ENCODE results near the gene CALM3.
"Not testable (repeated sequence)": the region's sequence is repeated elsewhere in the genome, so short reads cannot be mapped to it uniquely, and the experiment has no call there.

Gene CALM3

DNA sequence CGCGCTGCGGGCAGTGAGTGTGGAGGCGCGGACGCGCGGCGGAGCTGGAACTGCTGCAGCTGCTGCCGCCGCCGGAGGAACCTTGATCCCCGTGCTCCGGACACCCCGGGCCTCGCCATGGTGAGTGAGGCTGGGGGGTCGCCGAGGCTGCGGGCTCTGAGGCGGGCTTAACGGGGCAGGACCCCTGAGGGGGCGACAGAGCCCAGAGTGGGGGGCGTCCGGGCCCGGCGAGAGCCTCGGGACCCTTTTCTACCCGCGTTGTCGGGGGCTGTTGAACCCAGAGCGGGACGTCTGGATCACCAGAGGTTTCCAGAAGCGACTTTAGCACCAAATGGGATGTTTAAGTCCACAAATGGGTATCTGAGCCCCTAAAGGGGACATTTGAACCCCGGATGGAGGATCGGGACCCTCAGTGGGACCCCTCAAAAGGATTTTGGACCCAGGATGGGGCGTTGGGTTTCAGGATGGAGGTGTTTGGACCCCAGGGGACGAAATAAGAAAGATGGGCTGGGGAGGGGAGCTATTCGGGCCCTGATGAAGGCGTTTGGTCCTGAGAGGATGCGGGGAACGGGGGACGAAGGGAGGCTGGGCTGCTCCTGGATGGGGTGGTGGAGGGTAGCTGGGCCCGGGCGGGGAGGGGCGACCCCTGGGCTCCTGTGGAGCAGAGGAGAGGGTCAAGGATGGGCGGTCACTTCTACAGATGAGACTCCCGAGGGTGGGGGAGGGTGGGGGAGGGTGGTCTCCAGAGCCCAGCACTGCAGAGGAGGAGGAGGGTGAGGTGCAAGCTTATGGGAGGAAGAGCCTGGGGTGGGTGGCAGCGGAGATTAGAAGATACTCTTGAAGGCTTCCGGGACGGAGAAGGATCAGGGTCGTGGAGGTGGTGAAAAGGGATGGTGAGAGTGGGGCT is at the start of gene CALM3:
Gene CALM3, plus strand, starts transcription at position 13 of the 907 bp plus-strand sequence. Its CDS starts 105 bp downstream, at position 118.
- DNase-seq: no peak

DNA sequence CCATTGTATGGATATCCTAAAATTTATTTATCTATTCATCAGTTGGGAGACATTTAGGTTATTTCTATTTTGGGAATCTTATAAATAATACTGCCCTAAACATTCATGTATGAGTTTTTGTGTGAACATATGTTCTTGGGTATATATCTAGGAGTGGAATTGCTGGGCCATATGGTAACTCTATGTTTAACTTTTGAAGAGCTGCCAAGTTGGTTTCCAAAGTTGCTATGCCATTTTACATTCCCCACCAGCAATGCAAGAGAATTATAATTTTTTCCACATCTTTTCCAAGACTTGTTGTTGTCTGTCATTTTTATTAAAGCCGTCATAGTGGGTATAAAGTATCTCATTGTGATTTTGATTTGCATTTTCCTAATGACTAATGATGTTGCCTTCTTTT is 48.2 kb upstream of the CALM3 start:
- no peak for DNase-seq

DNA sequence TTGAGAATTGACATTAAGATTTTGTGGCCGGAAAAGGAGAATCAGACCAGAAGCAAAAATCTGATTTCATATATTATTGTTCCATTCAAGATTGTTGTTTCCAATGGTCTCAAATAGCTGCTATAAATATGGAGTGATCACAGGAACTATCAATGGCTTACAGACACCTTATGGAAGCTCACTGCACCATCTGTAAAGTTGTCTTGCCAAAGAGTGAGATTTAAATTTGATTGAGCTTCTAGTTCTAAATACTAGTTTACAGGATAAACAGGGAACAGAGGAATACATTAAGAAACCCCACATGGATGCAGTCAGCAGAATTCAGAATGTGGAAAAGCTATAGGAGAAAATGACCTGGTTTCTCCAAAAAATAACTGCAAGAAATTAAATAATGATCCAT is 47.0 kb upstream of the CALM3 start:
- DNase-seq: no peak

DNA sequence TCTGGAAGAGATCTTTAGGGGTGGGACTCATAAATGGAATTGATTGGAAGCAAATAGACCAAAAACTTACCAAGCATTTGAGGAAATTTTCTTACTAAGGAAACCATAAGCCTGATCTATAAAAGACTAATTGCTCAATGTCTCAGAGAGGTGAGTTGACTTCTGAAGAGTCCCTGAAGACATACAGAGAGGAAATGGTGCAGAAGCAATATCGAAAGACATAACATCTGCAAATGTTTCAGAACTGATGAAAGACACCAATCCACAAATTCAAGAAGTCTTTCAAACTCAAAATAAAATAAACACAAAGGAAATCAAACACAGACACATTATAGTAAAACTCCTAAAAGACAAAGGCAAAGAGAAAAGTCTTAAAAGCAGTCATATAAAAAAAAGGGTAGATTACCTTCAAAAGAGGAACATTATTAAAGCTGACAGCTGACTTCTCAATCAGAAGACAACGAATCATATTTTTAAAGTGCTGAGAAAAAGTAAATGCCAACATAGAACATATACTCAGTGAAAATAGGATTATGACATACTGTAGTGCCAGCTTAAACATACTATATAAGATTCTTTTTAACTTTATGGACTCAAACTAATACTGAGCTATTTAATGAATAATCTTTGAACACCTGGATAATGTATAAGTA is 45.4 kb upstream of the CALM3 start:
- DNase-seq: no peak

- DNase-seq: not testable (repeated sequence)
Observed at GRCh38 chr19:46556471-46556870, 44.7 kb upstream of the CALM3 start.

DNA sequence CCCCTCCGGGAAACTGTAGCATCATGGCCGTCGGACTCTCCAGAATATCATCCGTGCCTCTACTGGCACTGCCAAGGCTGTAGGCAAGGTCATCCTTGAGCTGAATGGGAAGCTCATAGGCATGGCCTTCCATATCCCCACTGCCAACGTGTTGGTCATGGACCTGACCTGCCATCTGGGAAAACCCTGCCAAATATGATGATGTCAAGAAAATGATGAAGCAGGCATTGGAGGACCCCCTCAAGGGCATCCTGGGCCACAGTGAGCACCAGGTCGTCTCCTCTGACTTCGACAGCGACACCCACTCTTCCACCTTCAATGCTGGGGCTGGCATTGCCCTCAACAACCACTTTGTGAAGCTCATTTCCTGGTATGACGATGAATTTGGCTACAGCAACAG is 41.9 kb upstream of the CALM3 start:
- no peak for DNase-seq

- not testable (repeated sequence) for DNase-seq
Observed at GRCh38 chr19:46559675-46560074, 41.5 kb upstream of the CALM3 start.

DNA sequence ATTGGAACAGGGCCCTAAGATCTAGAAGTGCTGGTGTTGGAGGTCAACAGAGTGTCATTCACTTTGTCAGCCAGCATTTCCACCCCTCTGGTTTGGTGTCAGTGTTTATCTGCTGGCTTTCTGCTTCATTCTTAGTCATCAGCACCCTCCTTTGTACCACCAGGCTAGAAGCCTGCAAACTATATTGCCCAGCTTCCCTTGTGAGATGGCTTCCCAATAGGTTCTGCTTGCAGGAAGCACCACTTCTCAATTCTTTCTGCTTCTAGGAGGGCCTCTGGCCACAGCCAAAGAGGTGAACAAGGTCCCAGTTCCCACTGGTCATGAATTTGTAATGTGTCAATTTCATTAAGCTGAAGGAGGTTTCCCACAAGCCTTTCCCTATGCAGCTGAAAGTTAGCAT is 36.4 kb upstream of the CALM3 start:
- no peak for DNase-seq

DNA sequence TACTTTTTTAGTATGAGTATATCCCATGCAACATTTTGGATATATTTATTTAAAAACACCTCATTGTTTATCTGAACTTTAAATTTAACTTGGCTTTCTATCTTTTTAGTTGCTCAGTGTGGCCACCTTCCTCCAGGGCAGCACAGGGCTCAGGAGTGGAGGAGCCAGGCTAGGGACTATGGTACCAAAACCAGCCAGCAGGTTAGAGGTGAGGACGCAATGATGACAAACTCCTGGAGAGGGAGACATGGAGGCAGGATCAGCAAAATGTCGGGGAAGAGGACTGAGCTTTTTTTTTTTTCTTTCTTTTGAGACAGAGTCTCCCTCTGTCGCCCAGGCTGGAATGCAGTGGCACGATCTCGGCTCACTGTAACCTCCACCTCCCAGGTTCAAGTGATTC is 29.6 kb upstream of the CALM3 start:
- no peak for DNase-seq

DNA sequence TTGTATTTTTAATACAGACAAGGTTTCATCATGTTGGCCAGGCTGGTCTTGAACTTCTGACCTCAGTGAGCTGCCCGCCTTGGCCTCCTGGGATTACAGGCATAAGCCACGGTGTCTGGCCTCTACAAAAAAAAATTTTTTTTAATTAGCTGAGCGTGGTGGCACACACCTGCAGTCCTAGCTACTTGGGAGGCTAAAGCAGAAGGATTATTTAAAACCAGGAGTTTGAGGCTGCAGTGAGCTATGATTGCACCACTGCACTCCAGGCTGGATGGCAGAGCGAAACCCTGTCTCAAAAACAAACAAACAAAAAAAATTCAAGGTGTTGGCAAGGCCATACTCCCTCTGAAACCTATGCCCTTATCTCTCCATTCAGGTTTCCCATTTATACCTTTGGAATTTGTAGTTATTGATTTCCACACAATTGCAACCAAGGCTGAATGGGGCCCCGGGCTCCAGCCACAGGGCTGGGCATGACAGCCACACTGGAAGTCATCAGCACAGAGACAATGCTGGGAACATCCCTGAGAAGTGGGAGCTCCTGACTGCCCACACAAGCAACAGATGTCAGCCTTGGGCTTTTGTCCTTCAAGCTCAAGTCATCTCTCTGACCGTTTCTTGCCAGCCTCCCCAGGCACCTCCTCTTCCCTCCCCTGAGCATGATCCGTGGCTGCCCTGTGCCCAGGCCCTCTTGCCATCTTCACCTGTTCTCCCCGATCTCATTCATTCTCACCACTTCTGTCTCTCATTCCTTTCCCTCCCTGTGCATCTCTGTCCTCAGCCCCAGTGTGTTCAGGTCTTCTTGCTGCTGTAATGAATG is 27.2 kb upstream of the CALM3 start:
- DNase-seq: no peak

DNA sequence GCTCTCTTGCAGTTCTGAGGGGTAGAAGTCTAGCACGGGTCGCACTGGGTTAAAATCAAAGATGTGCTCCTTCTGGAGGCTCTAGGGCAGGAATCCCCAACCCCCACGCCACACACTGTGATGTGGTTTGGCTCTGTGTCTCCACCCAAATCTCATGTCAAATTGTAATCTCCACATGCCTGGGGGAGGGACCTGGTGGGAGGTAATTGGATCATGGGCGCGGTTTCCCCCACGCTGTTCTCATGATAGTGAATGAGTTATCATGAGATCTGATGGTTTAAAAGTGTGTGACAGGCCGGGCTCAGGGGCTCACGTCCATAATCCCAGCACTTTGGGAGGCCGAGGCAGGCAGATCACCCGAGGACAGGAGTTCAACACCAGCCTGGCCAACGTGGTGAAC is 26.6 kb upstream of the CALM3 start:
- no peak for DNase-seq

DNA sequence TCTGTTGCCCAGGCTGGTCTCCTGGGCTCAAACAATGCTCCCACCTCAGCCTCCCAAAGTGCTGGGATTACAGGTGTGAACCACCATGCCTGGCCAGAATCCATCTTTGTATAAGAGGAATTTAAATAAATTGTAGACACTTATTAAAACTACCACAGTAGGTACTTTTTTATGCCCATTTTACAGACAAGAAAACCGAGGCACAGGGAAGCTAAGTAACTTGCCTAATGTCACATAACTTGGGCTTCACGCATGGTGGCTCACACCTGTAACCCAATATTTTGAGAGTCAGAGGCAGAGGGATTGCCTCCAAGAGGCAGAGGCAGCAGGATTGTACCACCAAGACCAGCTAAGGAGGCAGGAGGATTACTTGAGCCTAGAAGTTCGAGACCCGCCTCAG is 22.7 kb upstream of the CALM3 start:
- no peak for DNase-seq

- DNase-seq: peak; percentile 13
Observed at GRCh38 chr19:46579361-46579879, 21.7 kb upstream of the CALM3 start.

- no peak for DNase-seq
Observed at GRCh38 chr19:46580247-46580646, 20.9 kb upstream of the CALM3 start.

DNA sequence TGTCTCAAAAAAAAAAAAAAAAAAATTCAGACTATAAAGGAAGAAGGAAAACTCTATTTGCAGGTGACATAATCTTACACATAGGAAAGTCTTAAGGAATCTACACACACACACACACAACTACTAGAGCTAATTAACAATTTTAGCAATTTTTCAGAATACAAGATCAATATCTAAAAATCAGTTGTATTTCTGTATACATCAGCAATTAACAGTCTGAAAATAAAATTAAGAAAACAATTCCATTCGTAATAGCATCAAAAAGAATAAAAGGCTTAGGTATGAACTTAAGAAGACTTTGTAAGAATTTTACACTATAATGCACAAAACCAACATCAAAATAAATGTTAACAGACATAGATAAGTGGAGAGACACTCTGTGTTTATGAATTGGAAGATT is 15.6 kb upstream of the CALM3 start:
- no peak for DNase-seq

DNA sequence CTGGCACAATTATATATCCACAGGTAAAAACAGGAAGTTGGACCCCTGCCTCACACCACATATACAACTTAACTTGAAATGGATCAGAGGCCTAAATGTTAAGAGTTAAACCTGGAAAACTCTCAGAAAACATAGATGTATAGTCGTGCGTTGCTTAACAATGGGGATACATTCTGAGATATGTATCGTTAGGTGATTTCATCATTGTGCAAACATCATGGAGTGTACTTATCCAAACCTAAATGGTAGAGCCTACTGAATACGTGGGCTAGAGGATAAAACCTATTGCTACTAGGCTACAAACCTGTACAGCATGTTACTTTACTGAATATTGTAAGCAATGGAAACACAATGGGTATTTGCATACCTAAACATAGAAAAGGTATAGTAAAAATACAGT is 14.8 kb upstream of the CALM3 start:
- no peak for DNase-seq

DNA sequence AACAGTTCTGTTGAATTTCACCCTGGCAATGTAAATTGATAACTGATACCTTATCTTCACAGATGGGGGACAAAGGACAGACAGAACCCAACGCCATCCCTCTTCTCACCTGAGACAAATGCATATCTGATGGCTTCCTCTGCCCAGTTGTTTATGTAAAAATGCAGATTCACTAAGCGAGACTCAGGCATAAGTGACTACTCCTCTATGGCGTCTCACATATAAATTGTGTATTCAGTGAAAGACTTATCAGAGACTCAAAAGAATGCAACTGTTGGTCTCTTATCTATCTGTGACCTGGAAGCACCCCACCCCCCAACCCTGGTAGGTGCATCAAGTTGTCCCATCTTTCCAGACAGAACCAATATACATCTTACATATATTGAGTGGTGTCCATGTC is 13.3 kb upstream of the CALM3 start:
- DNase-seq: no peak

GRCh38 chr19:46591254-46591653 is 9.9 kb upstream of the CALM3 start:
- no peak for DNase-seq

- DNase-seq: no peak
Observed at GRCh38 chr19:46591870-46592269, 9.3 kb upstream of the CALM3 start.

- no peak for DNase-seq
Observed at GRCh38 chr19:46596008-46596407, 5.1 kb upstream of the CALM3 start.

DNA sequence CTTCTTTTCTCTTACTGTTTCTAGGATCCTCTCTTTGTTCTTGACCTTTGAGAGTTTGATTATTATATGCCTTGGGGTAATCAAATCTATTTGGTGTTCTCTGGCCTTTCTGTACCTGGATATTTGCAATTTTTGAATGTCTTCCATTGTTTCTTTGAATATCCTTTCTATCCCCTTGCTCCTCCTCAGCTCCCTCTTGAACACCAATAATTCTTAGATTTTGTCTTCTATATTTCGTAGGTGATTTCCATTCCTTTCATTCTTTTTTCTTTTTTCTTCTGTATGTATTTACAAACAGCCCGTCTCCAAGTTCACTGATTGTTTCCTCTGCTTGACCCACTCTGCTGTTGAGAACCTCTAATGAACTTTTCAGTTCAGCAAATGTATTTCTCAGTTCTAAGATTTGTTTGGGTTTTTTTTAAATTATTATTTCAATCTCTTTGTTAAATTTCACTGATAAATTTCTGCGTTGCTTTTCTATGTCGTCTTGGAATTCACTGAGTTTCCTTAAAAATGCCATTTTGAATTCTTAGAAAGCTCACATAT is 2.7 kb upstream of the CALM3 start:
- no peak for DNase-seq

DNA sequence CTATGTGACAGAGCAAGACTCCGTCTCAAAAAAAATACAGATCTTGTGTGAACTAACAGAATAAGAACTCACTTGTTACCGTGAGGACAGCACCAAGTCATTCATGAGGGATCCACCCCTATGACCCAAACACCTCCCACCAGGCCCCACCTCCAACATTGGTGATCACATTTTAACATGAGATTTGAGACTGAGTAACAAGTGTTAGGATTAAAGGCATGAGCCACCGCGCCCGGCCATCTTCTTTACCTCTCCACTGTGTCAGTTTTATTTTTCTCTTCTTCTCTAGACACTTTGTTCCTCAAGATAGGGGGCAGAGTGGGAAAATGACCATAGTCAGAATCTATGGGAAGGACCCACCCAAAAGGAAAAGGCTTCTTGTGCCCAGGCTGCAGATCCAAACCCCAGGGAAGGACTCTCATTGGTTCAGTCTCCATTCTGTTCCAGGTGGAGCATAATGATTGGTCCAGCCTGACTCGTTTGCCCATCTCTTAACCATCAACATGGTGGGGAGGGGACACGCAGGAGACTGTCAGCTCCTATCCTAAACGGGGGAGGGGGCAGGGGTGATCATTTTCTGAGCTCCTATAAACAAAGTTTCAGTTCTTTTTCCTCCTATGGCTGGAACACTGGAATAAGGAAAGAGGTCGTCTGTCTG is 1.3 kb upstream of the CALM3 start:
- no peak for DNase-seq
